HepG2 (cell line): ENCODE results near the gene CTF1. TPM values are rescaled to one million over a fixed set of nuclear protein-coding genes. Genes with fewer than 3 reads are reported as not detected.

Experiments used
- ARNT ChIP-seq: fragments of 450-650 bp; IDR thresholded peaks from 2 replicates; pipeline ENCODE4 v1.6.1; 2017
- BRD4 ChIP-seq: sonication (generic); formaldehyde crosslinking; IDR thresholded peaks from 2 replicates; pipeline ENCODE4 v1.4.0; 2020; ENCODE audit warnings: missing genetic modification reagents
- CHD2 ChIP-seq: IDR thresholded peaks from 2 replicates; pipeline ENCODE4 v1.6.1; 2011; ENCODE audit warnings: low read depth, low read length, improper control_type of control experiment
- DNMT3B ChIP-seq: conservative IDR thresholded peaks from 2 replicates; pipeline ENCODE4 v1.6.1; 2016; ENCODE audit warnings: missing biosample characterization, control low read depth
- DR1 ChIP-seq: sonication (generic); formaldehyde crosslinking; IDR thresholded peaks from 2 replicates; pipeline ENCODE4 v1.8.0; 2021; ENCODE audit warnings: mild to moderate bottlenecking, missing genetic modification reagents, inconsistent platforms
- GATAD1 ChIP-seq: IDR thresholded peaks from 2 replicates; pipeline ENCODE4 v1.6.1; 2016; ENCODE audit warnings: missing genetic modification reagents, missing compliant biosample characterization
- HCFC1 ChIP-seq: fragments of 150-350 bp; IDR thresholded peaks from 2 replicates; pipeline ENCODE4 v1.6.1; 2014; ENCODE audit warnings: low read depth, low read length
- KAT2B ChIP-seq: fragments of 150-350 bp; IDR thresholded peaks from 2 replicates; pipeline ENCODE4 v1.6.1; 2014; ENCODE audit warnings: low read depth, low read length, borderline replicate concordance
- MTA3 ChIP-seq: sonication (generic); formaldehyde crosslinking; IDR thresholded peaks from 2 replicates; pipeline ENCODE4 v1.4.0; 2020; ENCODE audit warnings: missing genetic modification reagents
- NFATC3 ChIP-seq: sonication (generic); formaldehyde crosslinking; IDR thresholded peaks from 2 replicates; pipeline ENCODE4 v1.5.1; 2020; ENCODE audit warnings: mild to moderate bottlenecking, missing genetic modification reagents
- NFE2L1 ChIP-seq: sonication (generic); formaldehyde crosslinking; IDR thresholded peaks from 2 replicates; pipeline ENCODE4 v1.4.0; 2020; ENCODE audit warnings: missing genetic modification reagents, mild to moderate bottlenecking, borderline replicate concordance
- NRL ChIP-seq: sonication (generic); formaldehyde crosslinking; IDR thresholded peaks from 2 replicates; pipeline ENCODE4 v1.5.0; 2020; ENCODE audit warnings: missing genetic modification reagents, mild to moderate bottlenecking, moderate library complexity, borderline replicate concordance
- SNAPC2 ChIP-seq: sonication (generic); formaldehyde crosslinking; IDR thresholded peaks from 2 replicates; pipeline ENCODE4 v1.8.1; 2022; ENCODE audit warnings: mild to moderate bottlenecking, missing genetic modification reagents
- SP1 ChIP-seq, 2 experiments: fragments of 450-650 bp in 1 of 2; sonication (generic) in 1 of 2; formaldehyde crosslinking in 1 of 2; IDR thresholded peaks; 2 replicates each; pipeline versions ENCODE4 v1.4.0 to v1.6.1; 2016 to 2020; ENCODE audit warnings: missing genetic modification reagents in 1 of 2
- ZFY ChIP-seq: sonication (generic); formaldehyde crosslinking; IDR thresholded peaks from 2 replicates; pipeline ENCODE4 v1.4.0; 2020; ENCODE audit warnings: missing genetic modification reagents
- ZMYM4 ChIP-seq: sonication (generic); formaldehyde crosslinking; IDR thresholded peaks from 2 replicates; pipeline ENCODE4 v1.8.1; 2023; ENCODE audit warnings: mild to moderate bottlenecking, missing genetic modification reagents
- ZNF143 ChIP-seq: sonication (generic); formaldehyde crosslinking; IDR thresholded peaks from 2 replicates; pipeline ENCODE4 v1.4.0; 2020; ENCODE audit warnings: missing genetic modification reagents
- ZNF180 ChIP-seq: sonication (generic); formaldehyde crosslinking; IDR thresholded peaks from 2 replicates; pipeline ENCODE4 v1.4.0; 2020; ENCODE audit warnings: low read depth, missing genetic modification reagents, borderline replicate concordance
- ZNF207 ChIP-seq: fragments of 450-650 bp; IDR thresholded peaks from 2 replicates; pipeline ENCODE4 v1.6.1; 2016; ENCODE audit warnings: antibody characterized with exemption, borderline replicate concordance
- ZNF253 ChIP-seq: sonication (generic); formaldehyde crosslinking; IDR thresholded peaks from 2 replicates; pipeline ENCODE4 v1.8.0; 2022; ENCODE audit warnings: mild to moderate bottlenecking, missing genetic modification reagents, borderline replicate concordance
- ZNF274 ChIP-seq: sonication (generic); formaldehyde crosslinking; IDR thresholded peaks from 2 replicates; pipeline ENCODE4 v1.5.1; 2020; ENCODE audit warnings: mild to moderate bottlenecking, missing genetic modification reagents
- ZNF34 ChIP-seq: sonication (generic); formaldehyde crosslinking; IDR thresholded peaks from 2 replicates; pipeline ENCODE4 v1.4.0; 2020; ENCODE audit warnings: mild to moderate bottlenecking, missing genetic modification reagents, borderline replicate concordance
- ZNF343 ChIP-seq: sonication (generic); formaldehyde crosslinking; IDR thresholded peaks from 2 replicates; pipeline ENCODE4 v1.4.0; 2020; ENCODE audit warnings: mild to moderate bottlenecking, missing genetic modification reagents
- ZNF382 ChIP-seq: sonication (generic); formaldehyde crosslinking; IDR thresholded peaks from 2 replicates; pipeline ENCODE4 v1.5.0; 2020; ENCODE audit warnings: missing genetic modification reagents, mild to moderate bottlenecking, borderline replicate concordance
- ZNF543 ChIP-seq: sonication (generic); formaldehyde crosslinking; IDR thresholded peaks from 2 replicates; pipeline ENCODE4 v1.4.0; 2020; ENCODE audit warnings: mild to moderate bottlenecking, missing genetic modification reagents
- ZNF580 ChIP-seq: IDR thresholded peaks from 2 replicates; pipeline ENCODE4 v1.6.1; 2016; ENCODE audit warnings: low read depth, borderline replicate concordance
- polyA plus RNA-seq, 8 experiments: library from polyadenylated mRNA; depleted of rRNA in 3 of 8; stranded (reverse) in 7 of 8; unstranded in 1 of 8; fragments of >200 nt; fragmentation: Illumina TruSeq in 4 of 8; extraction: Trizol in 4 of 8; gene quantifications; 2 replicates each; pipeline versions ENCODE4 v1.2.1 to v1.2.3, GENCODE V29; 2011 to 2016; ENCODE audit warnings: low read depth in 4 of 8, missing spikeins in 1 of 8, mixed read lengths in 1 of 8; ENCODE audit not compliant: insufficient read depth in 1 of 8
- total RNA-seq, 5 experiments: library from RNA; depleted of rRNA; stranded (reverse); fragments of >200 nt; fragmentation: Illumina TruSeq; extraction: Trizol; gene quantifications; 2 replicates each; pipeline ENCODE4 v1.2.3, GENCODE V29; 2016; ENCODE audit warnings: low read depth in 1 of 5
- TF ChIP-seq, protein P1 (sequence below): sonication (generic); formaldehyde crosslinking; IDR thresholded peaks from 2 replicates; pipeline ENCODE4 v1.9.0; 2021; ENCODE audit warnings: missing genetic modification reagents, borderline replicate concordance
- TF ChIP-seq, protein P2 (sequence below): sonication (generic); formaldehyde crosslinking; IDR thresholded peaks from 2 replicates; pipeline ENCODE4 v1.4.0; 2020; ENCODE audit warnings: missing genetic modification reagents

CTF1 gene
- total and polyA plus RNA-seq, 2 of the 13 experiments (the other 11 are each of a cell fraction or from before 2014, with no cell fraction given) = 0.13 to 1.8 TPM

DNA sequence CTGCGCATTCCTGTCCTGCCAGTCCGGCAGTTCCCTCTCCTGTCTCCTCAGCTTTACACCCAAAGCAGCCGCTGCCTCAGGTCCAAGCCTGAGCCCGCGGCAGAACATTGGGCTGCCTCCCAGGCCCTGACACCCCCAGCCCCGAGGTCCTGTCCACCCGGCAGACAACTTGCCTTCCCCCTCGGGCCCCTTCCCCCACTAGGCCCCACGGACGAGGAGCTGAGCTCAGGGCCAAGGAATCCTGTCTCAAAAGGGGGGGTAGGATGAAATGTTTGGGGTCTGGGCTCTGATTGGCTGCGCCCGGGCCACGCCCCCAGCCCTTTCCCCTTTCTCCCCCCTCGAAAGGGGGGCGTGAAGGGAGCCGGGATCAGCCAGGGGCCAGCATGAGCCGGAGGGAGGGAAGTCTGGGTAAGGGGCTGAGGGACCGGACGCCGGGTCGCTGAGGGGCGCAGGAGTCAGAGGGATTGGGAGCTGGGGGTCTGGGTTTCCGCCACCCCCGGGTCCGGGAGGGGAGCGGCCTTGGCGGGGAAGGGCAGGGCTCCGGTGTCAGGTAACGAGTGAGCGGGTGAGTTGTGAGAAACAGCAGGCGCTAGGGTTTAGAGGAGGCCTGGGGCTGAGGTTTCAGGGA, at the start of gene CTF1 (continued):
- TF ChIP-seq, protein P1, sequence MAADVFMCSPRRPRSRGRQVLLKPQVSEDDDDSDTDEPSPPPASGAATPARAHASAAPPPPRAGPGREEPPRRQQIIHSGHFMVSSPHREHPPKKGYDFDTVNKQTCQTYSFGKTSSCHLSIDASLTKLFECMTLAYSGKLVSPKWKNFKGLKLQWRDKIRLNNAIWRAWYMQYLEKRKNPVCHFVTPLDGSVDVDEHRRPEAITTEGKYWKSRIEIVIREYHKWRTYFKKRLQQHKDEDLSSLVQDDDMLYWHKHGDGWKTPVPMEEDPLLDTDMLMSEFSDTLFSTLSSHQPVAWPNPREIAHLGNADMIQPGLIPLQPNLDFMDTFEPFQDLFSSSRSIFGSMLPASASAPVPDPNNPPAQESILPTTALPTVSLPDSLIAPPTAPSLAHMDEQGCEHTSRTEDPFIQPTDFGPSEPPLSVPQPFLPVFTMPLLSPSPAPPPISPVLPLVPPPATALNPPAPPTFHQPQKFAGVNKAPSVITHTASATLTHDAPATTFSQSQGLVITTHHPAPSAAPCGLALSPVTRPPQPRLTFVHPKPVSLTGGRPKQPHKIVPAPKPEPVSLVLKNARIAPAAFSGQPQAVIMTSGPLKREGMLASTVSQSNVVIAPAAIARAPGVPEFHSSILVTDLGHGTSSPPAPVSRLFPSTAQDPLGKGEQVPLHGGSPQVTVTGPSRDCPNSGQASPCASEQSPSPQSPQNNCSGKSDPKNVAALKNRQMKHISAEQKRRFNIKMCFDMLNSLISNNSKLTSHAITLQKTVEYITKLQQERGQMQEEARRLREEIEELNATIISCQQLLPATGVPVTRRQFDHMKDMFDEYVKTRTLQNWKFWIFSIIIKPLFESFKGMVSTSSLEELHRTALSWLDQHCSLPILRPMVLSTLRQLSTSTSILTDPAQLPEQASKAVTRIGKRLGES = no peak
- TF ChIP-seq DNMT3B = peak; percentile 60; the same call in 1 of the 2 replicates
- TF ChIP-seq CHD2 = no peak
- peak; percentile 15 for TF ChIP-seq ZFY (CRISPR knock-in tag)
- TF ChIP-seq ZNF274 = peak; percentile 62; the same call in 1 of the 2 replicates
- no peak for TF ChIP-seq ZNF143 (CRISPR knock-in tag)
- no peak for TF ChIP-seq ARNT
- no peak for TF ChIP-seq SP1 (IDR thresholded peaks at IDR 0.05)
- peak; percentile 63; the same call in 1 of the 2 replicates for TF ChIP-seq SP1 (CRISPR knock-in tag; IDR thresholded peaks at IDR 0.05)
- TF ChIP-seq ZNF580 (CRISPR knock-in tag) = no peak
- no peak for TF ChIP-seq ZNF34
- TF ChIP-seq SNAPC2 (CRISPR knock-in tag) = peak; percentile 38; the same call in 1 of the 2 replicates
- peak; percentile 56; the same call in 1 of the 2 replicates for TF ChIP-seq NFE2L1 (CRISPR knock-in tag)
- peak; percentile 87 for TF ChIP-seq NRL
- no peak; the same call in 1 of the 2 replicates for TF ChIP-seq HCFC1
- no peak for TF ChIP-seq ZNF382
- no peak for TF ChIP-seq DR1 (CRISPR knock-in tag)
- peak; percentile 48; the same call in 1 of the 2 replicates for TF ChIP-seq GATAD1 (CRISPR knock-in tag)
- TF ChIP-seq MTA3 (CRISPR knock-in tag) = no peak
- TF ChIP-seq ZNF207 = no peak
- 0 out of 2 replicates have a peak, but pooled peaks have one; percentile 10 for TF ChIP-seq ZNF543 (CRISPR knock-in tag)
- TF ChIP-seq ZNF253 = no peak
- no peak; the same call in 1 of the 2 replicates for TF ChIP-seq ZMYM4 (CRISPR knock-in tag)
- no peak for TF ChIP-seq KAT2B
- TF ChIP-seq, protein P2, sequence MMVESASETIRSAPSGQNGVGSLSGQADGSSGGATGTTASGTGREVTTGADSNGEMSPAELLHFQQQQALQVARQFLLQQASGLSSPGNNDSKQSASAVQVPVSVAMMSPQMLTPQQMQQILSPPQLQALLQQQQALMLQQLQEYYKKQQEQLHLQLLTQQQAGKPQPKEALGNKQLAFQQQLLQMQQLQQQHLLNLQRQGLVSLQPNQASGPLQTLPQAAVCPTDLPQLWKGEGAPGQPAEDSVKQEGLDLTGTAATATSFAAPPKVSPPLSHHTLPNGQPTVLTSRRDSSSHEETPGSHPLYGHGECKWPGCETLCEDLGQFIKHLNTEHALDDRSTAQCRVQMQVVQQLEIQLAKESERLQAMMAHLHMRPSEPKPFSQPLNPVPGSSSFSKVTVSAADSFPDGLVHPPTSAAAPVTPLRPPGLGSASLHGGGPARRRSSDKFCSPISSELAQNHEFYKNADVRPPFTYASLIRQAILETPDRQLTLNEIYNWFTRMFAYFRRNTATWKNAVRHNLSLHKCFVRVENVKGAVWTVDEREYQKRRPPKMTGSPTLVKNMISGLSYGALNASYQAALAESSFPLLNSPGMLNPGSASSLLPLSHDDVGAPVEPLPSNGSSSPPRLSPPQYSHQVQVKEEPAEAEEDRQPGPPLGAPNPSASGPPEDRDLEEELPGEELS (CRISPR knock-in tag) = no peak
- TF ChIP-seq ZNF180 (CRISPR knock-in tag) = peak; percentile 96; the same call in 1 of the 2 replicates
- TF ChIP-seq NFATC3 (CRISPR knock-in tag) = 0 out of 2 replicates have a peak, but pooled peaks have one; percentile 50
- TF ChIP-seq ZNF343 (CRISPR knock-in tag) = no peak
- 0 out of 2 replicates have a peak, but pooled peaks have one; percentile 17 for TF ChIP-seq BRD4 (CRISPR knock-in tag)
